ENCODE data around the gene WDR88. TPM values are rescaled to one million over a fixed set of nuclear protein-coding genes. Genes with fewer than 3 reads are reported as not detected.

Gene WDR88
- total and polyA plus RNA-seq, 2 donors from 2014 or later, result not detected

DNA sequence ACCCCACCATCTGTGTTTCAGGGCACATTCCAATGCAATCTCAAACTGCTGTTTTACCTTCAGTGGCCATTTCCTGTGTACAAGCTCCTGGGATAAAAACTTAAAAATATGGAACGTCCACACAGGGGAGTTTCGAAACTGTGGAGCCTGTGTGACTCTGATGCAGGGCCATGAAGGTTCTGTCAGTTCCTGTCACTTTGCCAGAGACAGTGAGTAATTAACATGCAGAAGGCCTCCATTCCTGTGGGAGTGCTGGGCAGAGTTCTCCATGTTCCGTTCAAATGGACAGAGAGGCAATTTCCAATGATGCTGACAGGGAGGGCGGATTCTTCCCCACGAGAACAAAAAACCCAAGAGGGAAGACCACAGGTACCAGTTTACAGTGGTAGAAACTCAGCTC lies 24.4 kb downstream of the WDR88 start:
- FAIRE-seq, result no peak

GRCh38 chr19:33157906-33158305 lies 26.0 kb downstream of the WDR88 start:
- TF ChIP-seq, protein P1, sequence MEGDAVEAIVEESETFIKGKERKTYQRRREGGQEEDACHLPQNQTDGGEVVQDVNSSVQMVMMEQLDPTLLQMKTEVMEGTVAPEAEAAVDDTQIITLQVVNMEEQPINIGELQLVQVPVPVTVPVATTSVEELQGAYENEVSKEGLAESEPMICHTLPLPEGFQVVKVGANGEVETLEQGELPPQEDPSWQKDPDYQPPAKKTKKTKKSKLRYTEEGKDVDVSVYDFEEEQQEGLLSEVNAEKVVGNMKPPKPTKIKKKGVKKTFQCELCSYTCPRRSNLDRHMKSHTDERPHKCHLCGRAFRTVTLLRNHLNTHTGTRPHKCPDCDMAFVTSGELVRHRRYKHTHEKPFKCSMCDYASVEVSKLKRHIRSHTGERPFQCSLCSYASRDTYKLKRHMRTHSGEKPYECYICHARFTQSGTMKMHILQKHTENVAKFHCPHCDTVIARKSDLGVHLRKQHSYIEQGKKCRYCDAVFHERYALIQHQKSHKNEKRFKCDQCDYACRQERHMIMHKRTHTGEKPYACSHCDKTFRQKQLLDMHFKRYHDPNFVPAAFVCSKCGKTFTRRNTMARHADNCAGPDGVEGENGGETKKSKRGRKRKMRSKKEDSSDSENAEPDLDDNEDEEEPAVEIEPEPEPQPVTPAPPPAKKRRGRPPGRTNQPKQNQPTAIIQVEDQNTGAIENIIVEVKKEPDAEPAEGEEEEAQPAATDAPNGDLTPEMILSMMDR (IDR thresholded peaks at IDR 0.05; ENCODE audit: borderline replicate concordance, extremely low read depth, insufficient read depth), result no peak
- no peak overlapping the region for H3K9ac ChIP-seq (ENCODE audit: low read length in 3 of 3)
- no peak overlapping the region for H3K27ac ChIP-seq (ENCODE audit: low read depth in 2 of 2, low read length in 2 of 2)
- H3K27me3 ChIP-seq (ENCODE audit: control insufficient read depth, insufficient read depth, low read length), result no peaks in the 10 kb centered on the region
- H3K4me3 ChIP-seq (ENCODE audit: low read length in 3 of 3), result no peak overlapping the region
- intact Hi-C loops (cut with DNase I), result no loop called here
- H3K36me3 ChIP-seq (ENCODE audit: control insufficient read depth in 2 of 3, insufficient read depth in 3 of 3, low read length in 3 of 3), result no peaks in the 10 kb centered on the region
- DNase-seq, result no peak
- no peaks in the 10 kb centered on the region for H3K4me1 ChIP-seq (ENCODE audit: control insufficient read depth in 2 of 3, insufficient read depth in 2 of 3, low read depth in 1 of 3, low read length in 3 of 3)
- no peak for FAIRE-seq
- no peaks in the 10 kb centered on the region for H3K9me3 ChIP-seq (ENCODE audit: control insufficient read depth in 2 of 3, insufficient read depth in 1 of 3, low read length in 3 of 3)

More for the DNA sequence above, 24.4 kb downstream of the WDR88 start:
- Histone ChIP-seq H3K4me3 (ENCODE audit: low read length in 3 of 3) (no peak overlapping the region), H3K27ac (ENCODE audit: low read depth in 2 of 2, low read length in 2 of 2) (no peak overlapping the region), H3K4me1 (ENCODE audit: control insufficient read depth in 2 of 3, insufficient read depth in 2 of 3, low read depth in 1 of 3, low read length in 3 of 3) (no peaks in the 10 kb centered on the region), H3K27me3 (ENCODE audit: control insufficient read depth, insufficient read depth, low read length) (no peaks in the 10 kb centered on the region), H3K36me3 (ENCODE audit: control insufficient read depth in 2 of 3, insufficient read depth in 3 of 3, low read length in 3 of 3) (no peaks in the 10 kb centered on the region), H3K9ac (ENCODE audit: low read length in 3 of 3) (no peak overlapping the region), H3K9me3 (ENCODE audit: control insufficient read depth in 2 of 3, insufficient read depth in 1 of 3, low read length in 3 of 3) (no peaks in the 10 kb centered on the region)
- intact Hi-C loops (cut with DNase I), result no loop called here
- TF ChIP-seq, protein P1 (IDR thresholded peaks at IDR 0.05; ENCODE audit: borderline replicate concordance, extremely low read depth, insufficient read depth), result no peak
- no peak for DNase-seq

DNA sequence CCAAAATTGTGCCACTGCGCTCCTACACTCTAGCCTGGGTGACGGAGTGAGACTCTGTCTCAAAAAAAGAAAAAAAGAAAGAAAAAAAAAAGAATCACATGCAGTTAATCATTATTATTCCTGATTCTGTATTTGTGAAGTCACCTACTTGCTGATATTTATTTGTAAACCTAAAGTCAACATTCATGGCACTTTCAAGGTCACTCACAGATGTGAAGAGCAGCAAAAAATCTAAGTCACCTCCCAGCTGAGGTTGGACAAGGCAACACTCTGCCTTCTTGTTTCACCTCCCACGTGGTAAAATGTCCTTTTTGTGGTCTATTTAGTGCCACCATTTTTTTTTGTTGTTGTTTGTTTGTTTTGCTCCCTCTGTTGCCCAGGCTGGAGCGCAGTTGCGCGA lies 26.5 kb downstream of the WDR88 start:
- Histone ChIP-seq H3K27me3 (ENCODE audit: control insufficient read depth, insufficient read depth, low read length) (no peaks in the 10 kb centered on the region), H3K9ac (ENCODE audit: low read length in 3 of 3) (no peak overlapping the region), H3K36me3 (ENCODE audit: control insufficient read depth in 2 of 3, insufficient read depth in 3 of 3, low read length in 3 of 3) (no peaks in the 10 kb centered on the region), H3K4me3 (ENCODE audit: low read length in 3 of 3) (no peak overlapping the region), H3K27ac (ENCODE audit: low read depth in 2 of 2, low read length in 2 of 2) (no peak overlapping the region), H3K4me1 (ENCODE audit: control insufficient read depth in 2 of 3, insufficient read depth in 2 of 3, low read depth in 1 of 3, low read length in 3 of 3) (no peaks in the 10 kb centered on the region), H3K9me3 (ENCODE audit: control insufficient read depth in 2 of 3, insufficient read depth in 1 of 3, low read length in 3 of 3) (no peaks in the 10 kb centered on the region)
- TF ChIP-seq, protein P1 (IDR thresholded peaks at IDR 0.05; ENCODE audit: borderline replicate concordance, extremely low read depth, insufficient read depth), result no peak
- DNase-seq (no peak), FAIRE-seq (no peak)
- intact Hi-C loops (cut with DNase I), result no loop called here

- FAIRE-seq, result no peak
- Histone ChIP-seq H3K9ac (ENCODE audit: low read length in 3 of 3) (no peak overlapping the region), H3K4me3 (ENCODE audit: low read length in 3 of 3) (no peak overlapping the region)
These were observed 27.2 kb downstream of the WDR88 start for GRCh38 chr19:33159149-33159548.

More at GRCh38 chr19:33159149-33159548, 27.2 kb downstream of the WDR88 start:
- Histone ChIP-seq H3K27ac (ENCODE audit: low read depth in 2 of 2, low read length in 2 of 2) (no peak overlapping the region), H3K4me1 (ENCODE audit: control insufficient read depth in 2 of 3, insufficient read depth in 2 of 3, low read depth in 1 of 3, low read length in 3 of 3) (no peaks in the 10 kb centered on the region), H3K9me3 (ENCODE audit: control insufficient read depth in 2 of 3, insufficient read depth in 1 of 3, low read length in 3 of 3) (no peaks in the 10 kb centered on the region), H3K27me3 (ENCODE audit: control insufficient read depth, insufficient read depth, low read length) (no peaks in the 10 kb centered on the region), H3K36me3 (ENCODE audit: control insufficient read depth in 2 of 3, insufficient read depth in 3 of 3, low read length in 3 of 3) (no peaks in the 10 kb centered on the region)
- TF ChIP-seq, protein P1 (IDR thresholded peaks at IDR 0.05; ENCODE audit: borderline replicate concordance, extremely low read depth, insufficient read depth), result no peak
- intact Hi-C loops (cut with DNase I), result no loop called here
- DNase-seq, result no peak

Measured in kidney (tissue), 14 donors.